ENCODE measurements around the gene MAPRE2.
"Not testable (repeated sequence)": the region's sequence is repeated elsewhere in the genome, so short reads cannot be mapped to it uniquely, and the experiment has no call there.

The MAPRE2 gene

GRCh38 chr18:35127201-35127600 is 86.0 kb downstream of the MAPRE2 start:
- no peak for FAIRE-seq

- no peak for FAIRE-seq
Measured at GRCh38 chr18:35128675-35129074, 87.5 kb downstream of the MAPRE2 start.

- FAIRE-seq = no peak
Measured at GRCh38 chr18:35130236-35130635, 89.0 kb downstream of the MAPRE2 start.

- FAIRE-seq = no peak
Measured at GRCh38 chr18:35131387-35132020, 90.3 kb downstream of the MAPRE2 start.

- FAIRE-seq = no peak
Measured at GRCh38 chr18:35132021-35132902, 91.0 kb downstream of the MAPRE2 start.

- no peak for FAIRE-seq
Measured at GRCh38 chr18:35134190-35134730, 93.0 kb downstream of the MAPRE2 start.

DNA sequence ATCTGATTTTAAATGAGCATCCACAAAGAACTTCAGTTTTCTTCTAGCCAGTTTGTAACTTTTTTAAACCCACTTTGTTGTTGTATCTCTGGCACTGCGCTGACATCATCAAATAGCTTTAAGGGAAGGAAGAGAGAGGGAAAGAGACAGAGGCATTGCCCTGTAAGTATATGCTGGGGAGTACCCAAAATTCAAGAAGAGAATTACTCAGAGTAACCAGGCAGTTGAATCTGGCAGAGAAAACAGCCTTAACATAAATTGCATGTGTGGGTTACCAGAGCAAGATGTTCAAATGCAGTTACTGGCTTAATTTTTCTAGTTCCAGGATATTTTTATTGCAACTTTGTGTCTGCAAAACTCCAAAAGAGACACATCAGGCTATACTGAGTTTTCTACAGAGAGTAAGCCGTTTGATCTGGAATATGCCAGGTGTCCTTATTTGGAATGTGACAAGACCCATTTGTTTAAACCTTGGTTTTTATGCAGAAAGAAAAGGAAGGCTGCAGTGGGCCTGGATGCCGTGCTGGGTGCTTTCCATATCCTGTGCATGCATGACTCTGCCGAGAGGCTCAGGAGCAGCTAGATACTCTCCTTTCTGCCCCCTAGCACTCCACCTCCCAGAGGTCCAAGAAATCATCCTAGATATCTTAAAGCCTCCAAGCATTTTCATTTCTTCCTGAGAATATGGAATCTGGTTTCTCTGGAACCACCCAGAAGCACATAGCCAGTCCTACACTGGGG is 93.7 kb downstream of the MAPRE2 start:
- no peak for FAIRE-seq

DNA sequence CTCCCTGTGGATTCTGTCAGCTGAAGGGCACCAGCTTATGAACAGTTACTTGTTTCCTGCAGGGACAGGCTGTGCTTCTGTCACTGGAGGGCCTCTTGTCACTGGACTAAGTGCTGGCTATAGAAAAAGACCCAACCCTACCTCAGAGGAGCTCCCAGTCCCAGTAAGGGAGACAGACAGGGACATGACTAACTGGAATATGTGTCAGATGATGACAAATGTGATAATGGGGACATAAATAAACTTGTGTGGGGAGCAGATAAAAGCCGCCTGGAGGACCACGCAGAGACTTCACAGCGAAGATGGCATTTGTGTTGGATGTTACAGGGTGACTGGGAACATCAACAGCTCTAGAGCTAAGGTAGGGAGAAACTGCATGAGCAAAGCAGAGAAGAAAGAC is 95.0 kb downstream of the MAPRE2 start:
- no peak for FAIRE-seq

DNA sequence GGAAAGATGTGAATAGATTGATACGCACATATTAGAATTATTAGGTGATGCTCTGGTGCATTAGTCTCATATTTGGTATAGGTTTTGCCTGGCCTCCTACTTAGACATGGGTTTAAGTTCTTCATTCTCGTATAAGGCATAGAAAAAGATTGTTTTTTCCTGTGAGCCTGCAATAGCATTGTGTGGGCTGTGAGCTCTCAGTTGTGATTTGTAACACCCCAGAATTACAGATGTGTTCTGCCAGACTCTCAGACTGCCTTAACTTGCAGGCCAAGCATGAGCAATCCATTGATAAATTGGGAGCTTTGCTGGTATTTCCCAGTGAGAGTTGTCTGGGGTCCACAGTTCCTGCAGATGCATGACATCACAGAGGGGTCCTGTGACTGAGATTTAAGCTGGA is 95.7 kb downstream of the MAPRE2 start:
- no peak for FAIRE-seq

DNA sequence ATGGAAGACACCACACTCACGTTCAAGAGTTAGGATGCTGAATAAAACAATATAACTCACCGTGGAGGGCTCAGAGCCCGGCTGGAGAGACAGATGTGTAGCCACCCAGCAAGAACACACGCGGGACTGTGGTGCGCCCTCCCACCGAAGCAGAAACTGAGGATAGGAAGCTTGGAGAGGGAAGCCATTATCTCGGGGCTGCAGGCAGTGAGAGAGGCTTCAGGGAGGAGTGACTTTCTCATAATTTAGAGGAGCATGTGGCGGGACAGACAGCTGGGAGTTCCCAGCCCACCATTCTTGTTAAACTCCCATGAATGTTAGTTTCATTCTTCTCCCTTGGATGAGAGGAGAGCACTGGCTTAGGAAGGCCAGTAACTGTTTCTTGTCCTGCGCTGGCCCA is 96.4 kb downstream of the MAPRE2 start:
- FAIRE-seq = no peak

GRCh38 chr18:35138773-35139172 is 97.6 kb downstream of the MAPRE2 start:
- no peak for FAIRE-seq

DNA sequence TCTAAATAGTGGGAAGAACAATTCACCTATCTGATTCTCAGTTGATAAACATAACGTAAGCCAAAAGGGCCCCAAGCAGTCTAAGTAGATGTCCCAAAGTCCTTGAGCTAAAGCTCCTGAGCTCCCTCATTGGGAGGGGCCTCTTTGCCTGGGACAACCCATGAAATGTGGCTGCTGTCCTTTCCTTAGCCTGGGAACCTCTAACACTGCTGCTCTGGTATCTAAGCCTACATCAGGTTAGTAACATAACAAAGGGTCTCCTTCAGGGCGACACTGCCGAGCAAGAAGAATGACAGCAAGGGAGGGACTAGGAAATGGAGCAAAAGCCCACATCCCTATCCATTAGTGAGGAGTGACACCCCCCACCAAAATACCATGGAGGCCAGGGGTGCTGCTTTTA is 98.3 kb downstream of the MAPRE2 start:
- no peak for FAIRE-seq

DNA sequence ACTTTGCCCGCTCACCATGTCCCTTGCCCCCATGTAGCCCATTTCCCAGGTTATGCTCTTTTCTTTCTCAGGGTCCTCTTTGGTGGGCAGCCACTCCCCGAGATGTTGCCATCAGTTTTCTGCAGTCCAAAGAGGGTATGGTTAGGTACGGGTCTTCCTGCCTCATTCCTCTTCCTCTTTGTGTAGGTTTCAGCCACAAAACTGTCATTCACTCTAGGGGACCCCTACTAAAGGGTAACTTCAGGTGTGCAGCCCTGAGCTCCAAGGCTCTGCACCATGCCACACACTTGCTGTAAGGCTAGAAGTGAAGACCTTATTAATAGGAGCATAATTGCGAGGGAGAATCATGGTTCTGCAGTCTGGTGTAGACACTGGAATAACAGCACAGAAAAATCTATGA is 99.9 kb downstream of the MAPRE2 start:
- no peak for FAIRE-seq

- FAIRE-seq = no peak
Measured at GRCh38 chr18:35141567-35142274, 100.5 kb downstream of the MAPRE2 start.

DNA sequence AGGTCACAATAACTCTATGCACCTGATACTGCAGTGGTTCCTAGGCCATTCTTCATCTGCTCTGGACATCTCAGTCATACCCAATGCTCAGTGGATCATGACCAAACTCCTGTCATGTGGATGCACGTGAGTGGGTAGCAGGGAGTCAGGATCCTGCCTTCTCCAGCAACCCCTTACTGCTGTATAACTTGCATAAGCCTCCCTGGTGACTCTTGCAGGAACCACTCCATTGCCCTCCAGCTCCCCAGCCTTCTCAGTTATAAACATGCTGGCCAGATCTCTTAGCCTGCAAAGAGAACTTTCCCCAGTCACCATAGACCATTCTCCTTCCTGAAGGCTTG is 101.0 kb downstream of the MAPRE2 start:
- no peak for FAIRE-seq

DNA sequence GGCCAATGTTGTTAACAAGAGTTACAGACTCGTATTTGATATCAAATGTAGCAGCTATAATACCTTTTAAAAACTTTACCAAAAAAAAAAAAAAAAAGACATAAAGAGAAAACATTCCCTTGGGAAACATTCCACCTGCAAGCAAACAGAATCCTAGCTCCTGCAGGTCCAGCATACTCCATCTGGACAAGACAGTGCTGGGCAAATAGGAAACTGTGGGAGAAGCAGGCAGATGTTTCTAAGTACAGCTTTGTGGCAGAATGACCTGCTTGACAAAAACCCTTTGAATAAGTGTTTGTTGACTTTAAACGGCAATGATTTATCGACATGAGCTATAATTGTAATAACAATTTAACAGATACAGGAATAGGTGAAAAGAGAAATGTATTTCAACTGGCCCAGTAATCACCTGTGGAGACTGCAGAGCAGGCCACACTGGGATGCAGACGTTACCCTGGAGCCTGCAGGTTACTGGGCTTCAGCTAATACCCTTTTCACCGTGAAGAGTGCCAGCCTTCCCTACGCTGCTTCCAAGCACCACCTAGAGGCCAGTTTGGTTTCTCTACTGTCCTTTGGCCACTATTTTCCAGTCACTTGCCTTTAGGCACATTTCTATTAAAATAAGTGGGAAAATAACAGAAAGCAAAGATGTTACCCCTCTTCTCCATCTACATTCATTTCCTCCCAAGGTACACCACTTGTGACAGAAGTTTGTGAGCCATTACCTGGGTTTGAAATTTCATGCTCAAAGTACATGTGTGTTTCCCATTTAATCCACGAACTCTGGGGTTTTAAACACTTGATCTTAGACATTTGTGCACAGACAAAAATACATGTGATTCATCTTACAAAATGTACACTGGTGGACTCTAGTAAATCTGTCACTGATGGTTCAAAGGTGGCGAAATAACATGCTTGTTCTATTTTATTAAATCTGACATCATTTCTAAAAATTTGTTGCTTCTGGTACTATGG is 102.7 kb downstream of the MAPRE2 start:
- FAIRE-seq = no peak

DNA sequence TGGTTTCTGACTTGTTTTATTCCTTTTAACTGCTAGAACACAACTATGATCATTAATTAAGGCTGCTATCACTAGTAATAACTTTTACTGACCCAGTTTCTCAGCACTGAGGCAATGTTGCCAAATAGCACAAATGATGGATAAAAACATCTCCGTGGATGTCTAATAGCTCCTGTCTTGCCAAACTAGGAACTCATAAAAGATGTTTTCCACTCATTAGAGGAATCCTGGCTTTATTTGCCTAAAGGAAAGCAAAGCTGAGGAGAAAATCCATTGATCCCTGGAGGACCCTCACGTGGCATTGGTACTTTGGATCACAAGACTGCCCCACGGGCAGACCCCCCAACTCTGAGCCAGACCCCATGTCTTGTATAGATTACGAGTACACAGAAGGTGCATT is 103.5 kb downstream of the MAPRE2 start:
- no peak for FAIRE-seq

GRCh38 chr18:35150195-35150594 is 109.0 kb downstream of the MAPRE2 start:
- FAIRE-seq = not testable (repeated sequence)

GRCh38 chr18:35153609-35154272 is 112.5 kb downstream of the MAPRE2 start:
- no peak for FAIRE-seq

GRCh38 chr18:35155398-35156117 is 114.3 kb downstream of the MAPRE2 start:
- no peak for FAIRE-seq

Measured in endometrium (tissue), 2 donors.